ENCODE measurements around the gene DYSF.

Gene DYSF

DNA sequence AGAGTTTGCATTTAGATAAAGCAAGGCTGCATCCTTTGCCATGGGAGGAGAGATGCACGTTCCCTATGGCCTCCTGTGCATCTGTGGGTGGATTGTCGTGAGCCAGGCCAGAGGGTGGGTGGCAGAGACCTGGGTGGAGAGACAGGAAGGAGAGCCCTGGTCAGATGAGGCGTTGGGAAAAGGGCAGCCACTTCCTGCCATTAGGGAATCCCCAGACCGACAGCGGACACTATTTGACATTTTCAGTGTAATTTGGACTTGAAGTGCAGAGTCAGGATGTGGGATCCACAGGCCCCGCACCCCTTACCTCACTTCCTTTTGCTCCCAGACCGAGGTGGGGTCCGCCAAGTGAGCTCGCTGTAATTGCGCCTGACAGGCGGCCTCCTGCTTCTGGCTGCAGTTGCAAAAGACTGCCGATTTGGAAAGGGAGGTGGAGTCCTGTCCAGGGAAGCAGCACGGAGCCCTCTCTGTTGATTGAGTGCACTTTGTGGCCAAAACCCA is 150.0 kb downstream of the DYSF start:
- DNase-seq (ENCODE audit: low spot score), result no peak

DNA sequence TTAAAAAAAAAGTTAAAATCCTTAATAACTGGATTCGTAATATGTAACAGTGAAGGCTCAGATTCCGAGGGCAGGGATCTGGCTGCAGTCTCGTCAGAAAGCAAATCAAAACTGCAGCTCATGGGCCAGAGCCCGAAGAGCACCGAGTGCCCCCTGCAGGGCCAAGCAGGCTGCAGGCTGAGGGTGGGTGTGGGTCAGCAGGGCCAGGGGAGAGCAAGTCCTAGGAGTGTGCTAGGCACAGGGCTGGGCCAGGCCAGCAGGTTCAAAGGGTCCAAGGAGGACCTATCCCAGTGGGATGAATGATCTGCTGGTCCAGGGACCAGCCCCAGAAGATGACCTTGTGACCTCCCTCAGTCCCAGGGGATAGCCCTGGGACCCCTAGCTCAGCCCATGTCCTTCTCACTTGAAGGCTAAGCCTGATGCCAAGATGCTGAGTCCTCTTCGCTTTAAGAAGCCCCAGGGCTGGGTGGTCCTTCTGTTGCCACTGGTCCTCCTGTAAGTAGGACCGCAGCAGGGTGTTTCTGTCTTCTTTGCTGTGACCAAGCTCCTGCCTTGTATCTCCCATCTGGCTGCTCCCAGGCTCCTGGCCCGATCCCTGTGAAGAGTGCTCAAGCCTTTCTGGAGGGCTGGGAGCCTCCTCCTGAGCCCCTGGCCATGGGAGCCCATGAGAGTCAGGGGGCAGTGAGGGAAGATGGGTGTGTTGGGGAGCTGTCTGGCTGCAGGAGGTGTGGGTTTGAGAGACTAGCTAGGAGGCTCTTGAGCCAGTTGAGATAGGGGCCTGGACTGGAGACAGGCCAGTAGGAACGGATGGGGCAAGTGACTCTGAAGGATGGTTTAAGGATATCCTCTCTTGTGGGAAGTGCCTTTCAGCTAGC is 150.7 kb downstream of the DYSF start:
- no peak for DNase-seq (ENCODE audit: low spot score)

DNA sequence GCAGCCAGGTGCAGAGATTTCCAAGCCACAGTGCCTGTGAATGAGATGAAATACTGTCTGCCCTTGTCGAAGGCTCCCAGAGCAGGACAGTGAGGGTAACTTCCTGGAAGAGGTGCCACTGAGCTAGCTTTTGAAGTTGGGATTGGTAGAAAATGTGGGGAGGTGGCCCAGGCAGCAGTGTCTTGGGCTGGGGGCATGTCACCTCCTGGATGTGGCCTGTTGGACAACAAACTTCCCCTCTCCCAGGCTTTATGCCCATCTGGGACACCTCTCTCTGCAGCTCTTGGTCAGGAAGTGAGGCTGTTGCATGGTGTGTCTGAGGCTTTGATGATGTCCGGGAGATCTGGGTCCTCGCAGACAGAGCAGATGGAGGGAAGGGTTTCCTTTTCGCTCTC is 151.4 kb downstream of the DYSF start:
- DNase-seq (ENCODE audit: low spot score), result no peak

DNA sequence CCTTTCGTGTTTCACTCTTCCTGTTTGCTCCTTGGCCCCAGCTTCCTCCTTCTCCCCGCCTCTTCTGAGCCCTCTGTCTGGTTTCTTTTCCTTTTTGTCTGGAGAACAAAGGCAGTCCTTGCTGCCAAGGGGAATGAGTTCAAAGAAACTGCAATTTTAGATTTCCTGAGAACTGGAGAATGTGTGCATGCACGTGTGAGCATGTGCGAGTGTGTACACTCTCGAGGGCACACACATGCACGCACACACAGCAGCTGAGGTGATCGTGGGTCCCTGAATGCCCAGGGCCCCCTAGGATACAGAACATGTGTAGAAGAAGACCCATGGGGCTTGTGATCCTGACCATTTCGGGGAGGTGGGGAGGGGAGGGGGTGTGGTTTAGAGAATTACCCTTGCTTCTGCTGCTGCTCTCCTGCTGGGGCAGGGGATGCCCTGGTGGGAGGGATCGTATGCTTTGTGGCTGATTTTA is 151.8 kb downstream of the DYSF start:
- DNase-seq (ENCODE audit: low spot score), result no peak

DNA sequence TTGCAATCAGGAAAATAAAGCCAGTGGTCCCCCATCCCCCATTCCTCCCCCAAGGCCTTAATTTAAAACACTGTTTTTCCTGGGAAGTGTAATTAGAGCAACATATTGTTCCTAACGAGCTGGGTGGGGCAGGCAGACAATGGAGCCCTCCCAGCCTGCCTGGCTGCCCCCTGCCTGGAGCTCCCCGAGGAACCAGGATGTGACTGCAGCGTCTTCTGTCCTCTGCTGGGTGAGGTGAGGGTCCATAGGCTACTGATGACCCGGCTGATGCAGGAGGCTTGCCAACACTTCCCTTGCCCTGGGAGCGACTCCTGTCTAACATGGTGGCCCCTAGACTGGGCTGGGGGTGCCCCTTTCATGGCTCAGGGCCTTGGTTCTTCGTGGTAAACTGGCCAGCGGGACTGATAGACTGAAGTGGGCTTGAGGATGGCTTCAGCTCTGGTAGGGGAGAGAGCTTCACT is 152.4 kb downstream of the DYSF start:
- DNase-seq (ENCODE audit: low spot score), result no peak

DNA sequence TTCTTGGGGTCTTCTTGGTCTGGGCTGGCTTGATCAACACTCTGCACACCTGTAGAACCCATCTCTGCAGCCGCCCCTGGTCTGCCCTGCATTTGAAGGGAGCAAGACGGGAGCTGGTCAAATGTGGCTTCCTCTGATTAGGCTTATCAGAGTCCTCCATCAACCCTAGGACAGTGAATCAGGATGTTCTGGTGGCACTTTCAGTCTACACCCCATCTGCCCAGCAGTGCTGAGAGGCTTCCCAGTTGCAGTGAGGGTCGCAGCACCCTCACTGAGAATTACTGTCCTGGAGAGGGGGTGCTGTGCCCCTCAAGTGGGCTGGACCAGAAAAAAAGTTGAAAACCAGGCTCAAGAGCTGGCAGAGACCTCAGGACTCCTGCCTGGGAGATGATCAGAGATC is 152.9 kb downstream of the DYSF start:
- no peak for DNase-seq (ENCODE audit: low spot score)

DNA sequence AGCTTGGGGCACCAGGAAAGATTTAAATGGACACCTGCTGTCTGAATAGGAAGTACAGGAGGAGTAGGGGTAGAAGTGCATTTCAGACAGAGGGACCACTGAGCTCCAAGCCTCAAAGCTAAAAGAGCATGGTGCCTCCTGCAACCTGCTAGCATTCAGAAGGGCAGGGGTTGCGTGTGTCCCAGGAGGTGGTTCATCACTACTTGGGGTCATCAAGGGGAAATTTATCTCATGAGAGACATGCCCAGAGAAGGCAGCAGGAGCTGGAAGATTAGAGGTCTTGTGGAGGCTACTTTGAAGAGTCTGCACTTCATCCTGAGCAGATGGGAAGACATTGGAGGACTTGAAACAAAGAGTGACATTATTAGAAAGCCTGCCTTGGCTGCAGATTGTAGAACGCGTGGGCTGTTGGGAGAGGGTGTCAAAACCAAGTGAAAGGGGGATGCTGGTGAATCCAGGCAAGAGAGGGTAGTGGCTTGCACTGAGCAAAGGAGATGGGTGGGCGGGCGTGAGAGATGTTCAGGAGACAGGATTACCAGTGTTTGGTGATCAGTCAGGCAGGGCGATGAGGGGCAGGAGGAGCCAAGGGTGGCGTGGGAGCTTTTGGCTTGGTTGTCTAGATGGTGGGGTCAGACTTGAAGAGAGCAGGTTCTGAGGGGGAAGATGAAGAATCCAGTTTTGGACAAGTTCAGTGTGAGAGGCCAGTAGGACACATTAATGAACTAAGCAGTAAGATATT is 154.0 kb downstream of the DYSF start:
- no peak for DNase-seq (ENCODE audit: low spot score)

DNA sequence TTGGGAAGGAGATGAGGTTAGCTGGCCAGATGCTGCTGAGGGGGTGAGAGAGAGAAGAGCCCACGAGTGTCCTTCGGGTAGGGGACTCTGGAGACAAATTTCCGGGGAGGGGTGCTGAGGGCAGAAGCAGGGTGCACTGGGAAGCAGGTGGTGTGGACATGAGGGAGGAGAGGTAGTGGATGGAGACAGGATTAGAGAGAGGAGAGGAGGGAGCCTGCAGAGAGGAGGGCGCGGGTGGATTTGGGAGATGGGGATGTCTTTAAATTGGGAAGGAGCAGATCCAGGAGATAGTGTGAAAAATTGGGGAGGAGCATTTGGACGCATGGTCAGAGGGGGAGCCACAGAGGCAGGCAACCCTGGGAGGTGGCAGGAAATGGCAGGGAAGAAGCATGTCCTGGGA is 154.7 kb downstream of the DYSF start:
- DNase-seq (ENCODE audit: low spot score), result no peak

DNA sequence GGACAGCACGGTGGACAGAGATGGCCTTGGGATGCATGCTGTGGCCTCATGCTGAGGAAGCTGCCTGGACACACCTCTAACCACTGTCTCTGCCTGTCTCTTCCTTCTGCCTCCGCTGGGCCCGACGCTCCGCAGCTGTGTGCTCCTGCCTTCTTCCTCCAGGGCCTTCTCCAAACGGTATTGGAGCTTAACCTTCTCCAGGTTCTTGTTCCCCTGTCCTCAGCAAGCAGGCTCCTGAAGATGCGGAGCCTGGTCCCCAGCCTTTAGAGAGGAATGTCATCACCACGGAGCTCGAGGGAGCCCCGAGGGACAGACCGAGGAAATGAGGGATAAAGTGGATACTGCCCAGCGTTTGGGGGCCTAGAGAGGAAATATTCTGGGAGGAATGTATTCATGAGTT is 155.1 kb downstream of the DYSF start:
- no peak for DNase-seq (ENCODE audit: low spot score)

DNA sequence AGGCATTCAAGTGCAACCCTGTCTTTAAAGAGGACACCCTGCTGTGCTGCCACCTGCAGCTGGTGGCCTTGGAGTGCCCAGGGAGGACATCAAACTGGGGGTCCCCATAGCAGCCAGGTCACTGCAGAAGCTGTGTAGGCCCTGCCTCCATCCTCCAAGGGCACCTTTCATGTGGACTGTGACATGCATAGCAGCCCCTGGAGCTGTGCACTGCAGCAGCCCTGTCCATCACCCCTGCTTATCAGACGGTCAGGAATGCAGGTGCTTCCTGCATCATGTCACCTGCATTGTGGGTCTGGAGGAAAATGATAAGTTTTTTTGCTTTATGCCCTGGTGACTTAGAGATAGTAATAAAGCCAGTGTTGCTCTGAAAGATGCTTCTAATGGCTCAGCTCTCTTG is 155.7 kb downstream of the DYSF start:
- no peak for DNase-seq (ENCODE audit: low spot score)

DNA sequence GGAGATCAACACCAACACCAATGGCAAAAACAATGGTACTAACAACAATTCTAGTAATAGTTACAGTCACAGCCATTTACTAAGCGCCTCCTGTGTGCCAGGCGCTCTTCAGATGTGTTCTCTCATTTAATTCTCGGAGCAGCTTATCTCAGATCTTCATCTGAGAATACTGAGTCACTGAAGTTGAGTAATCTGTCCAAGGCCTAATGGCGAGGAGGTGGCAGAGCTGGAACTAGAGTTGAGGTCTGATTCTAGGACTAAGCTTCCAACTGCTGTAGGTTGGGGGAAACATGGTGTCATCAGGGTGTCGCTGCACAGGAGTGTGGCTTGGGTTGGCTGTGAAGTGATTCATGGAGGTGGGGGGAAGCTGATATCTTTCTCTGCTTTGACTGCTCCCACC is 156.1 kb downstream of the DYSF start:
- no peak for DNase-seq (ENCODE audit: low spot score)

DNA sequence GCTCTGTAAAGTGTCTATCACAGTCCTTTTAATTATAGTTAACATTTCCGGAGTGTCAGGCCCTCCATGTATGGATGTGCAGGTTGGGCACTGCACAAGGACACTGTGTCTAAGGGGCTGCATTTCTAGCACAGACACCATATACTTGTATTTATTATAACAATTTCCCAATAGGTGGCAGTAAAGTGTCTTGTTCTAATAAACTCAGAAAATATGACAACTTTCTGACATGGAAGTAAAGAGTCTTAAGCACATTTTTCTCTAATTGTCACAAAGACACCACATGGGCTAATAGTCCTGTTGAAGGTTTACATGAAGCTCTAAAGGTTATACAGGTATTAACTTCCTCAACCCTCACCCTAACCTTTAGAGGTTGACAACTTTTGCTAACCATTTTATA is 156.6 kb downstream of the DYSF start:
- DNase-seq (ENCODE audit: low spot score), result no peak

DNA sequence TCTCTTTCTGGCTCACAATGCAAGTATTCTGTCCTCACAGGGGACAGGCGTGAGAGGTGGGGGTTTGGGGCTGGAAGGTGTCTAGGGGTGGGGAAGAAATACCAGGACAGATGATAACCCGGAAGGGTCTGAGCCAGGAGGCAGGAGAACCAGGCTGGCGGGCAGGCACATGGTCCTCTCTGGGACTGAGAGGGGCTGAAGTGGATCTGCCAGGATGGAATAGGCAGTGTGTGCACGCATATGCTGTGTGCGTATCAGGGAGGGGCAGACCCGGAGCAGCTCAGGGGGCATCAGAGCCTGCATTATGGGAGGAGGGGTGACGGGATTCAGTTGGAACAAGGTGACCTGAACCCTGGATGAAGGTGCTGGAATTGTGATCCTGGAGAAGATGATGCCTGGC is 157.3 kb downstream of the DYSF start:
- DNase-seq (ENCODE audit: low spot score), result no peak

DNA sequence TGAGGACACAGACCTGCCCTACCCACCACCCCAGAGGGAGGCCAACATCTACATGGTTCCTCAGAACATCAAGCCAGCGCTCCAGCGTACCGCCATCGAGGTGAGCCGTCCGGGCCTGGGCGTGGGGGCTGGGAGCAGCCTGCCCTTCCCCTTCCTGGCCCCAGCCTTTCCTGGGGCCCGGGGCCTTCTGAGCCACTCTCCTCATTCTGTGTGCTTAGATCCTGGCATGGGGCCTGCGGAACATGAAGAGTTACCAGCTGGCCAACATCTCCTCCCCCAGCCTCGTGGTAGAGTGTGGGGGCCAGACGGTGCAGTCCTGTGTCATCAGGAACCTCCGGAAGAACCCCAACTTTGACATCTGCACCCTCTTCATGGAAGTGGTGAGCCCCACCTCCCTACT is 157.9 kb downstream of the DYSF start:
- DNase-seq (ENCODE audit: low spot score), result no peak

DNA sequence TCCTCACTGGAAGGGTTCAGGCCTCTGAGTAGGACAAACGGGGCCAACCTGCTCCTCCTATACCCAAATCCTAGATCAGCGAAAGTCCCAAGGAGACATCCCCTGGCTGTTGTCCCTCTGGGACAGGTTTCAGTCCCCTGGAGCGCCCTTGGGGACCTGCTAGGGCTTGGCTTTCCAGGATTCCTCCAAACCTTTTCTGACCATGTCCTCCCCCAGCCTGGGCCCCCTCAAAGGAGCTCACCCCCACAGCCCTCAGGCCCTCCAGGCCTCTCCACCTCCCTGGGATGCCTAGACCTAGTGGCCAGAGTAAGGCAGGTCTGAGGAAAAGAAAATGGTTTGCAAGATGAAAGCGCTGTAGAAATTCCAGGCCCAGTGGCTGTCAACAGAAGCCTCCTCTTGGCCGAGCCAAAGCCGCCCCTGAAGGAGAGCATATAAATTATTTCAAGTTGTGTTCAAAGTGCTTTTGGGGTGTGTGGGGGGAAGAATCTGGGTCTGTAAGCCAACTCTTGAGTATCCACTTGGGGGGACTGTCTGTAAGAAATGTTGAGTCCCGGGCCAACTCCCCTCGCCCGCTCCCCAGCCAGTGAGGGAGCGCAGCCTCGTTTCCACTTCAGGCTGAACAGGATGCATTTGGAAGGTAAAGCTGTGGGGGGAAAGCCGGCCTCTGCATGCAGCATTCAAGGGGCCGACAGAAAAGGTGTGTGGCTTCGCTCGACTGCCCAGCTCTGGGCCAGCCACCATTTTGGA is 158.6 kb downstream of the DYSF start:
- DNase-seq (ENCODE audit: low spot score), result no peak

DNA sequence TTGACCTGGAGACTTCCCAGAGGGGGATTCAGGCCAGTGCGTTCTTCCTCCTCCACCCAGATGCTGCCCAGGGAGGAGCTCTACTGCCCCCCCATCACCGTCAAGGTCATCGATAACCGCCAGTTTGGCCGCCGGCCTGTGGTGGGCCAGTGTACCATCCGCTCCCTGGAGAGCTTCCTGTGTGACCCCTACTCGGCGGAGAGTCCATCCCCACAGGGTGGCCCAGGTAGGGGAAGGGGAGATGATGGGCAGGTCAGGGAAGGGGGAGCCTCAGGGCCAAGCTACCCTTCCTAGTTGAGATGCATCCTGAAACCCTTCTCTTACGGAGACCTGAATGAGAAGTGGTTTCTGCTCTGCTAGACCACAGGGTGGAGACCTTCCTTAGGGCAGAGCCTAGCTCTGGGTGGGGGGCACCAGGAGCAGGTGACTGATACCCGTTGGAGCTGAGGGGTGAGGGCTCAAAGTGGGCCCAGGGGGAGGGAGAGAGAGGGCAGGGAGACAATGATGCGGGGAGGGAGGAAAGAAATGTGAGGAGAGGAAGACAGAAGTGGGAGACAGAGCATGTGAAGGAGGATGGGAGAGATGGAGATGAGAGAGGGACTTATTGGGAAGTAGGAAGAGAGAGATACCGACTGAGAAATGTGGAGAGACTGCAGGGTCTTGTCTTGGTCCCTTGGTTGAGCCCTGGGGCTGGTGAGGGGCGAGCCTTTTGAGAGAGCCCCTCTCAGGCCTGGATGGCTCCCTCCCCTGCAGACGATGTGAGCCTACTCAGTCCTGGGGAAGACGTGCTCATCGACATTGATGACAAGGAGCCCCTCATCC is 159.4 kb downstream of the DYSF start:
- DNase-seq (ENCODE audit: low spot score), result no peak

DNA sequence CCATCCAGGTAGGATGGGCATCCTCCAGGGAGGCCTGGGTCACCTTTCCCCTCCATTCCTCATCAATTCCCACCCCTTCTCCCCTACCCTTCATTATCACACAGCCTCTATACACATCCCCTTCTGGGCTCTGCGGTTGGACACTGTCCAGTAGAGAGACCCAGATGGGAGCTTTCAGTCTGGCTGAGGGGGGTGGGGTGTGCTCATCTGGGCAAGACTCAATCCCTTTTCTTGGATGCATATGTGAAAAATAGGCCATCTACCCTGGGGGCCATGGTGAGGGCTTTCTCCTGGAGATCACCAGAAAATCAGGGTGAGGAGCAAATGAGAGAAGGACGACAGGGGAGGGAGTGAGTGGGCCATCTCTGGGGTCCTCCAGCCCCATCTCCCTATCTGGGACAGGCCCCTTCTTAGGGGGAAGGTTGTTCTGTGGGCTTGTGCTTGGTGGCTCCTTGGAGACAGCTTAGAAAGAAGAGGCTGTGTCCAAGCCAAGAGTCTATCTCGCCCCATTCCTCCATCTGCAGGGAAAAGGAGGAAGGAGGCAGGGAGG is 160.1 kb downstream of the DYSF start:
- no peak for DNase-seq (ENCODE audit: low spot score)

DNA sequence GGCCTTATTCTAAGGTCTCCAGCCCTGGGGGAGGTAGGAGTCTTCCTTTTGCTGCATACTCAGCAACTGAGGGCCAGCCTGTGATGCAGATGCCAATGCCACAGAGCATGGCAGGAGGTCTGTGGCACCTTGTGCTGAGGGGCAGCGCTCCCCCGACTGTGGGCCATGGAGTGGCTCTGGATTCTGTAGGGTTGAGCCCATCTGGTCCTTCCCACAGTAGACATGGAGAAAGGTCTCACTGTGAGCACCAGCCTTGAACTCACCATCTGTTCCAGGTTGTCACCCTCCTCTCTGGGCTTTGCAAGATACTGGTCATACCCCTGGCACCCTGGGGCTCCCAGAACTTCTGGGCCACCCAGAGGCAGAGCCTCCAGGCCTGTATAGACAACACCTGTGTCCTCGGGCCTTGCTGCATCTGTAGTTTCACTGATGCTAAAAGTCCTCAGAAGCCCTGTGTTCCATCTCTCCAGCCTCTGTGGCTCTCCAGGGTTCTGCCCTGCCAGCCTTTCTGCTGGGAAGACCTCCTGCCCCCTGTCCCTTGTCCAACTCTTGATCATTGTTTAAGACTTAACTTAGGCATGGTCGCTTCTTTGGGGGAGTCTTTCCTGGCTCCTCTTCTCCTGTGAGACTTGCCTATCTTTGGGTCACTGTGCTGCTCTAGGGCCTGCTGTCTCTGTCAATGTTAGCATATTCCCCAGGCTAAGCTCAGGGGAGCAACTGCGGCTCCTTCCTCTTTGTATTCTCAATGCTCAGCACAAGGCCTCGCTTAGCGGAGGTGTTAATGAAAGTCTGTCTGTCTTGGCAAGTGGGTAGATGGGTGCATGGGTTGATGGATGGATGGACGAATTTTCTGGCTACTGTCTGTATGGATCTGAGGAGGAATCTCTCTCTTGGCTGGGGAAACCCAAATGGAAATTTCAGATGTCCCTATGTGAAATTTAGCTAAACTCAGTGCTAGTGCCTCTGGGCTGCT is 160.9 kb downstream of the DYSF start:
- no peak for DNase-seq (ENCODE audit: low spot score)

DNA sequence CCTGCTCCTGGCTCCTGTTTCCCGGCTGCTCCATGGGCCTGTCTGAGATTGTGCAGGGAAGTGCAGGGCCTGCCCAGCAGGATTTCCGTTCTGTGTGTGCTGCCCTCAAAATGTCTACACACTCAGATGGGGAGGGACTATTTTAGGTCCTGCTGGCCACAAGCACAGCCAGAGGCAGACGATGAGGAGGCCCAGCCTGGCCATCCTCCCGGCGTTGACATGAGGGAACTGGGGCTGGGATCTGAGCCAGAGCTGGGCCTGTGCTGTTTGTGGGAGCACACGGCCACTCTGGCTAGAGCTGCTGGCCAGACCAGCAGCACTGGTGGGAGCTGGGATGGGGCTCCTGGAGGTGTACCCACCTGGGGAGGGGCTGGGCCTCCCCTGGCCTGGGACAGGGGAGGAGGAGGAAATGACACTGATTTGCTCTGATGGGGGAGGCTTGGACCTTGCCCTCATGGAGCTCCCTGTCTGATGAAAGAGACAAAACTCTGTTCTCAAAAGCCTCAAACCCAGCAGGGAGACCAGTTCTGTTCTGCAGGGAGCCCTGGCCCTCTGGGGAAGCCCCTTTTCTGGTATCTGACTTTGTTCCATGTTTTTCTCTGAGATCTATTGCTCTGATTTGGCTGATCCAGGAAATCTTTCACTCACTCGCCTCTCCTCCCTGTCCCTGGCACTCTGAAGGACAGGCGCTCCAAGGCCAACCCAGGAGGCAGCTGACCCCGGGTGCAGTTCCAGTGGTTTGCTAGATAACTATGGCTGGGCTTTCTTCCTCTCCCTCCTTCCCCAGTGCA is 161.8 kb downstream of the DYSF start:
- DNase-seq (ENCODE audit: low spot score), result no peak

All from CD4-positive, alpha-beta T cell treated with Interleukin-6 at 100 ng/mL for 8 hours (primary cell).